MM.1S (cell line): ENCODE data around the gene KCNK16.

Source experiments
- DNase-seq: peaks from one replicate; pipeline ENCODE4 v3.0.0-alpha.2; 2015
- H2AFZ ChIP-seq: fragments of 300-600 bp; sonication (generic); 2 replicates; pipeline ENCODE4 v1.6.0; 2016; ENCODE audit warnings: antibody characterized with exemption, low read length
- H3F3A ChIP-seq: fragments of 300-600 bp; sonication (generic); 2 replicates; pipeline ENCODE4 v1.6.1; 2016; ENCODE audit warnings: mild to moderate bottlenecking, antibody characterized with exemption, low read length, moderate library complexity, mixed read lengths; ENCODE audit not compliant: insufficient read depth
- H3K27ac ChIP-seq: fragments of 300-600 bp; sonication (generic); 2 replicates; pipeline ENCODE4 v1.5.1; 2016; ENCODE audit warnings: mild to moderate bottlenecking, low read length
- H3K27me3 ChIP-seq: fragments of 300-600 bp; sonication (generic); replicated peaks from 2 replicates; pipeline ENCODE4 v1.6.0; 2016; ENCODE audit warnings: low read length; ENCODE audit not compliant: insufficient read depth
- H3K36me3 ChIP-seq: fragments of 300-600 bp; sonication (generic); replicated peaks from 2 replicates; pipeline ENCODE4 v1.6.1; 2016; ENCODE audit warnings: mild to moderate bottlenecking, low read length, mixed read lengths; ENCODE audit not compliant: insufficient read depth
- H3K4me1 ChIP-seq: fragments of 300-600 bp; sonication (generic); 2 replicates; pipeline ENCODE4 v1.6.1; 2016; ENCODE audit warnings: low read length, mixed read lengths
- H3K4me2 ChIP-seq: fragments of 300-600 bp; sonication (generic); 2 replicates; pipeline ENCODE4 v1.6.0; 2016; ENCODE audit warnings: low read depth, low read length
- H3K4me3 ChIP-seq: fragments of 300-600 bp; sonication (generic); 2 replicates; pipeline ENCODE4 v1.5.1; 2016; ENCODE audit warnings: low read length, mixed read lengths
- H3K79me2 ChIP-seq: fragments of 300-600 bp; sonication (generic); 2 replicates; pipeline ENCODE4 v1.6.1; 2016; ENCODE audit warnings: mixed run types, low read length, mixed read lengths
- H3K9ac ChIP-seq: fragments of 300-600 bp; sonication (generic); 2 replicates; pipeline ENCODE4 v1.6.1; 2016; ENCODE audit warnings: low read length, mixed read lengths
- H3K9me2 ChIP-seq: fragments of 300-600 bp; sonication (generic); replicated peaks from 2 replicates; pipeline ENCODE4 v1.6.1; 2016; ENCODE audit warnings: mild to moderate bottlenecking, low read length, mixed read lengths; ENCODE audit not compliant: insufficient read depth
- H3K9me3 ChIP-seq: fragments of 300-600 bp; sonication (generic); replicated peaks from 2 replicates; pipeline ENCODE4 v1.6.1; 2016; ENCODE audit warnings: mild to moderate bottlenecking, low read length, mixed read lengths; ENCODE audit not compliant: insufficient read depth
- H4K20me1 ChIP-seq: fragments of 300-600 bp; sonication (generic); 2 replicates; pipeline ENCODE4 v1.6.1; 2016; ENCODE audit warnings: mild to moderate bottlenecking, low read length, moderate library complexity, mixed read lengths; ENCODE audit not compliant: insufficient read depth
- EZH2 ChIP-seq: fragments of 300-600 bp; sonication (generic); optimal IDR thresholded peaks from 2 replicates; pipeline ENCODE3; 2017; ENCODE audit warnings: low read depth, mild to moderate bottlenecking, antibody characterized with exemption, low read length, mixed read lengths
- EZH2phosphoT487 ChIP-seq: fragments of 300-600 bp; sonication (generic); IDR thresholded peaks from 2 replicates; pipeline ENCODE4 v1.6.1; 2018; ENCODE audit warnings: antibody characterized with exemption, low read length
- TF ChIP-seq, protein P1 (sequence below): fragments of 300-600 bp; sonication (generic); IDR thresholded peaks from 2 replicates; pipeline ENCODE4 v1.5.1; 2016; ENCODE audit warnings: antibody characterized with exemption, low read length, mixed read lengths

The KCNK16 gene

GRCh38 chr6:39330057-39330456 lies 7.6 kb upstream of the KCNK16 start:
- Histone ChIP-seq H2AFZ (no peak overlapping the region), H3F3A (no peaks in the 10 kb centered on the region), H3K4me3 (no peak overlapping the region), H3K4me1 (no peaks in the 10 kb centered on the region), H3K9me2 (no peaks in the 10 kb centered on the region), H3K36me3 (no peaks in the 10 kb centered on the region), H4K20me1 (no peaks in the 10 kb centered on the region), H3K4me2 (no peak overlapping the region), H3K27me3 (no peaks in the 10 kb centered on the region), H3K79me2 (no peaks in the 10 kb centered on the region), H3K9me3 (no peaks in the 10 kb centered on the region), H3K27ac (no peak overlapping the region), H3K9ac (no peak overlapping the region)
- no peak for TF ChIP-seq EZH2phosphoT487
- TF ChIP-seq, protein P1, sequence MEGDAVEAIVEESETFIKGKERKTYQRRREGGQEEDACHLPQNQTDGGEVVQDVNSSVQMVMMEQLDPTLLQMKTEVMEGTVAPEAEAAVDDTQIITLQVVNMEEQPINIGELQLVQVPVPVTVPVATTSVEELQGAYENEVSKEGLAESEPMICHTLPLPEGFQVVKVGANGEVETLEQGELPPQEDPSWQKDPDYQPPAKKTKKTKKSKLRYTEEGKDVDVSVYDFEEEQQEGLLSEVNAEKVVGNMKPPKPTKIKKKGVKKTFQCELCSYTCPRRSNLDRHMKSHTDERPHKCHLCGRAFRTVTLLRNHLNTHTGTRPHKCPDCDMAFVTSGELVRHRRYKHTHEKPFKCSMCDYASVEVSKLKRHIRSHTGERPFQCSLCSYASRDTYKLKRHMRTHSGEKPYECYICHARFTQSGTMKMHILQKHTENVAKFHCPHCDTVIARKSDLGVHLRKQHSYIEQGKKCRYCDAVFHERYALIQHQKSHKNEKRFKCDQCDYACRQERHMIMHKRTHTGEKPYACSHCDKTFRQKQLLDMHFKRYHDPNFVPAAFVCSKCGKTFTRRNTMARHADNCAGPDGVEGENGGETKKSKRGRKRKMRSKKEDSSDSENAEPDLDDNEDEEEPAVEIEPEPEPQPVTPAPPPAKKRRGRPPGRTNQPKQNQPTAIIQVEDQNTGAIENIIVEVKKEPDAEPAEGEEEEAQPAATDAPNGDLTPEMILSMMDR: no peak
- no peak for TF ChIP-seq EZH2
- DNase-seq: no peak

GRCh38 chr6:39328066-39328465 lies 5.6 kb upstream of the KCNK16 start:
- Histone ChIP-seq H3K9me3 (no peaks in the 10 kb centered on the region), H4K20me1 (no peaks in the 10 kb centered on the region), H3K9ac (no peak overlapping the region), H3K36me3 (no peaks in the 10 kb centered on the region), H3K4me3 (no peak overlapping the region), H3K4me1 (no peaks in the 10 kb centered on the region), H3K9me2 (no peaks in the 10 kb centered on the region), H3K4me2 (no peak overlapping the region), H3K79me2 (no peaks in the 10 kb centered on the region), H2AFZ (no peak overlapping the region), H3F3A (no peaks in the 10 kb centered on the region), H3K27ac (no peak overlapping the region), H3K27me3 (no peaks in the 10 kb centered on the region)
- TF ChIP-seq EZH2phosphoT487 (no peak), EZH2 (no peak)
- TF ChIP-seq, protein P1: no peak
- no peak for DNase-seq

GRCh38 chr6:39327507-39327906 lies 5.0 kb upstream of the KCNK16 start:
- Histone ChIP-seq H3K9ac (no peak overlapping the region), H2AFZ (no peak overlapping the region), H3F3A (no peaks in the 10 kb centered on the region), H3K4me2 (no peak overlapping the region), H3K9me2 (no peaks in the 10 kb centered on the region), H3K27ac (no peak overlapping the region), H3K4me1 (no peaks in the 10 kb centered on the region), H3K9me3 (no peaks in the 10 kb centered on the region), H3K27me3 (no peaks in the 10 kb centered on the region), H4K20me1 (no peaks in the 10 kb centered on the region), H3K4me3 (no peak overlapping the region), H3K36me3 (no peaks in the 10 kb centered on the region), H3K79me2 (no peaks in the 10 kb centered on the region)
- TF ChIP-seq EZH2phosphoT487: no peak
- TF ChIP-seq EZH2: no peak
- TF ChIP-seq, protein P1: no peak
- DNase-seq: no peak
